ENCODE data around the gene NR2E3. TPM values are rescaled to one million over a fixed set of nuclear protein-coding genes. Genes with fewer than 3 reads are reported as not detected.

NR2E3 gene
- 0.69 TPM for polyA plus RNA-seq (2013, experiment 1 of 4)
- not detected for polyA plus RNA-seq (2013, experiment 2 of 4)
- polyA plus RNA-seq (2013, experiment 3 of 4): not detected
- 0.41 TPM for polyA plus RNA-seq (2013, experiment 4 of 4)

- Histone ChIP-seq H3K27me3 (ENCODE audit: control insufficient read depth, insufficient read depth, low read length, poor library complexity, severe bottlenecking) (no peaks in the 10 kb centered on the region), H3K4me1 (ENCODE audit: control insufficient read depth, insufficient read depth, low read length) (peaks cover 25% of the 10 kb centered on the region), H3K36me3 (ENCODE audit: control insufficient read depth, insufficient read depth, low read length) (no peaks in the 10 kb centered on the region), H3K4me3 (ENCODE audit: insufficient read depth, low read depth, low read length) (no peak within 1 kb of the TSS), H3K9me3 (ENCODE audit: control insufficient read depth, low read length) (no peaks in the 10 kb centered on the region), H3K27ac (ENCODE audit: insufficient read depth, low read depth, low read length, poor library complexity, severe bottlenecking) (no peak within 1 kb of the TSS)
- WGBS, 2 experiments: 82 to 85% methylated on average over 16 of the region's 16 CpGs
Observed at GRCh38 chr15:71810256-71811035, at the start of gene NR2E3. Gene NR2E3, plus strand, starts transcription at chr15:71810554. Its CDS starts 190 bp downstream, at chr15:71810744.

GRCh38 chr15:71760852-71761251, 49.5 kb upstream of the NR2E3 start:
- H3K36me3 ChIP-seq (ENCODE audit: control insufficient read depth, insufficient read depth, low read length): no peaks in the 10 kb centered on the region
- H3K4me3 ChIP-seq (ENCODE audit: insufficient read depth, low read depth, low read length): no peak overlapping the region
- no peaks in the 10 kb centered on the region for H3K27me3 ChIP-seq (ENCODE audit: control insufficient read depth, insufficient read depth, low read length, poor library complexity, severe bottlenecking)
- WGBS, 2 experiments: no CpG with 5 or more reads among the region's 1 CpG
- no peaks in the 10 kb centered on the region for H3K4me1 ChIP-seq (ENCODE audit: control insufficient read depth, insufficient read depth, low read length)
- H3K9me3 ChIP-seq (ENCODE audit: control insufficient read depth, low read length): peaks cover 2% of the 10 kb centered on the region
- no peak overlapping the region for H3K27ac ChIP-seq (ENCODE audit: insufficient read depth, low read depth, low read length, poor library complexity, severe bottlenecking)

GRCh38 chr15:71761649-71762048, 48.7 kb upstream of the NR2E3 start:
- H3K4me1 ChIP-seq (ENCODE audit: control insufficient read depth, insufficient read depth, low read length): no peaks in the 10 kb centered on the region
- 86% methylated on average over 3 of the region's 3 CpGs for WGBS, 2 experiments
- no peaks in the 10 kb centered on the region for H3K27me3 ChIP-seq (ENCODE audit: control insufficient read depth, insufficient read depth, low read length, poor library complexity, severe bottlenecking)
- H3K36me3 ChIP-seq (ENCODE audit: control insufficient read depth, insufficient read depth, low read length): no peaks in the 10 kb centered on the region
- no peak overlapping the region for H3K4me3 ChIP-seq (ENCODE audit: insufficient read depth, low read depth, low read length)
- H3K27ac ChIP-seq (ENCODE audit: insufficient read depth, low read depth, low read length, poor library complexity, severe bottlenecking): no peak overlapping the region
- H3K9me3 ChIP-seq (ENCODE audit: control insufficient read depth, low read length): peaks cover 2% of the 10 kb centered on the region

- H3K4me3 ChIP-seq (ENCODE audit: insufficient read depth, low read depth, low read length): no peak overlapping the region
- WGBS, 2 experiments: 93 to 96% methylated on average over 4 to 5 of the region's 5 CpGs
Observed at GRCh38 chr15:71768184-71768583, 42.2 kb upstream of the NR2E3 start.

DNA sequence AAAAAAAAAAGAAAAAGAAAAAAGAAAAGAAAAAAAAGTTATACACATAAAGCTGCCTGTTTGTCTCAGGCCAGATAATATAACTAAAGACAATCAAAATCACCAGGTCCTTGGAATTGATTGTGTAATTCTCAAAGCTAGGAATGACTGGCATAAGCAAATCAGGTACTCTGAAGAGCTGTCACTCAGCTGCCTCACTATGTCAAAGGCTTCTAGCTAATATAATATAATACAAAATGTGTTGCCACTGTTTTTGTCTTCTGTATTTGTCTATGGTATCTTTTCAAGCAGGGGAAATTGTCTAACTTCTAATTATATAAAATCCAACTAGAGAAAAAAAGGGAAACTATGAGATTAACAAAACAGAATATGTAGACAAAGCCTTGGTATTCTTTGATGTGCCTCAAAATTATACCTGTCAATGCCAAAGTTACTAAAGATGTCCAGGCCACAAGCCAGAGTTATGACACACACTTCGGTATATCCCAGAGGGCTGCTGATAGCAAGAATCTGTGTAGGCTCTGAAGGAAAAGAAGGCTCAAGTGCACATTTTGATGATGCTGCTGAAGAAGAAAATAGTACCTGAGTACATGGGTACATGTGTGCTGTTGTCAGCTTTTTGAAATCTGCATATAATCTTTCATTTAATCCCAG, 37.0 kb upstream of the NR2E3 start:
- 93 to 96% methylated on average over 1 of the region's 1 CpG for WGBS, 2 experiments
- no peaks in the 10 kb centered on the region for H3K4me1 ChIP-seq (ENCODE audit: control insufficient read depth, insufficient read depth, low read length)
- H3K27me3 ChIP-seq (ENCODE audit: control insufficient read depth, insufficient read depth, low read length, poor library complexity, severe bottlenecking): no peaks in the 10 kb centered on the region
- H3K4me3 ChIP-seq (ENCODE audit: insufficient read depth, low read depth, low read length): no peak overlapping the region
- H3K27ac ChIP-seq (ENCODE audit: insufficient read depth, low read depth, low read length, poor library complexity, severe bottlenecking): no peak overlapping the region
- no peaks in the 10 kb centered on the region for H3K36me3 ChIP-seq (ENCODE audit: control insufficient read depth, insufficient read depth, low read length)
- no peaks in the 10 kb centered on the region for H3K9me3 ChIP-seq (ENCODE audit: control insufficient read depth, low read length)

More at GRCh38 chr15:71768184-71768583, 42.2 kb upstream of the NR2E3 start:
- Histone ChIP-seq H3K27ac (ENCODE audit: insufficient read depth, low read depth, low read length, poor library complexity, severe bottlenecking) (no peak overlapping the region), H3K27me3 (ENCODE audit: control insufficient read depth, insufficient read depth, low read length, poor library complexity, severe bottlenecking) (no peaks in the 10 kb centered on the region), H3K36me3 (ENCODE audit: control insufficient read depth, insufficient read depth, low read length) (no peaks in the 10 kb centered on the region), H3K9me3 (ENCODE audit: control insufficient read depth, low read length) (no peaks in the 10 kb centered on the region), H3K4me1 (ENCODE audit: control insufficient read depth, insufficient read depth, low read length) (no peaks in the 10 kb centered on the region)

DNA sequence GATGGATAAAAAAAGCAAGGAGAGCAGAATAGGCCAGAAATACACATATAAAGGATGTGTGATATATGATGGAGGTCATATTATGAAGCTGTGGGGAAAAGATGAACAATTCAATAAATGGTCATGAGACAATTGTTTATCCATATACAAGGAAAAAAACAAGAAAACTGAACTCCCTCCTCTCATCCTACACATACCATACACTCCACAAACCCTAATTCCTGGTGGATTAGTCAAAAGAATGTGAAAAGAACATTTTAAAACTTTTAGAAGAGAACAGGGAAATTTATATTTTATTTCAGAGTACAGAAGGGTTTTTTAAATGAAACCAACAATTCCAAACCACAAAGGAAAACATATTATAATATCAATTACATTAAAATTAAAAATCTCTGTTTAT, 34.5 kb upstream of the NR2E3 start:
- Histone ChIP-seq H3K9me3 (ENCODE audit: control insufficient read depth, low read length) (no peaks in the 10 kb centered on the region), H3K4me3 (ENCODE audit: insufficient read depth, low read depth, low read length) (no peak overlapping the region), H3K4me1 (ENCODE audit: control insufficient read depth, insufficient read depth, low read length) (peaks cover 4% of the 10 kb centered on the region), H3K27ac (ENCODE audit: insufficient read depth, low read depth, low read length, poor library complexity, severe bottlenecking) (no peak overlapping the region), H3K36me3 (ENCODE audit: control insufficient read depth, insufficient read depth, low read length) (no peaks in the 10 kb centered on the region), H3K27me3 (ENCODE audit: control insufficient read depth, insufficient read depth, low read length, poor library complexity, severe bottlenecking) (no peaks in the 10 kb centered on the region)

GRCh38 chr15:71776304-71776703, 34.0 kb upstream of the NR2E3 start:
- no peaks in the 10 kb centered on the region for H3K36me3 ChIP-seq (ENCODE audit: control insufficient read depth, insufficient read depth, low read length)
- H3K4me1 ChIP-seq (ENCODE audit: control insufficient read depth, insufficient read depth, low read length): peaks cover 4% of the 10 kb centered on the region
- H3K27ac ChIP-seq (ENCODE audit: insufficient read depth, low read depth, low read length, poor library complexity, severe bottlenecking): no peak overlapping the region
- H3K27me3 ChIP-seq (ENCODE audit: control insufficient read depth, insufficient read depth, low read length, poor library complexity, severe bottlenecking): no peaks in the 10 kb centered on the region
- H3K4me3 ChIP-seq (ENCODE audit: insufficient read depth, low read depth, low read length): no peak overlapping the region
- no peaks in the 10 kb centered on the region for H3K9me3 ChIP-seq (ENCODE audit: control insufficient read depth, low read length)
- 90 to 92% methylated on average over 2 to 3 of the region's 3 CpGs for WGBS, 2 experiments

GRCh38 chr15:71777216-71777943, 33.0 kb upstream of the NR2E3 start:
- Histone ChIP-seq H3K27me3 (ENCODE audit: control insufficient read depth, insufficient read depth, low read length, poor library complexity, severe bottlenecking) (no peaks in the 10 kb centered on the region), H3K4me1 (ENCODE audit: control insufficient read depth, insufficient read depth, low read length) (peaks cover 4% of the 10 kb centered on the region), H3K27ac (ENCODE audit: insufficient read depth, low read depth, low read length, poor library complexity, severe bottlenecking) (no peak overlapping the region), H3K4me3 (ENCODE audit: insufficient read depth, low read depth, low read length) (no peak overlapping the region), H3K36me3 (ENCODE audit: control insufficient read depth, insufficient read depth, low read length) (no peaks in the 10 kb centered on the region), H3K9me3 (ENCODE audit: control insufficient read depth, low read length) (no peaks in the 10 kb centered on the region)
- 90% methylated on average over 16 of the region's 16 CpGs for WGBS, 2 experiments

- WGBS, 2 experiments: 82 to 84% methylated on average over 6 of the region's 6 CpGs
Observed at GRCh38 chr15:71779073-71779797, 31.1 kb upstream of the NR2E3 start.

More at GRCh38 chr15:71779073-71779797, 31.1 kb upstream of the NR2E3 start:
- no peak overlapping the region for H3K27ac ChIP-seq (ENCODE audit: insufficient read depth, low read depth, low read length, poor library complexity, severe bottlenecking)
- H3K4me3 ChIP-seq (ENCODE audit: insufficient read depth, low read depth, low read length): no peak overlapping the region
- peaks cover 4% of the 10 kb centered on the region for H3K4me1 ChIP-seq (ENCODE audit: control insufficient read depth, insufficient read depth, low read length)
- H3K36me3 ChIP-seq (ENCODE audit: control insufficient read depth, insufficient read depth, low read length): no peaks in the 10 kb centered on the region
- H3K27me3 ChIP-seq (ENCODE audit: control insufficient read depth, insufficient read depth, low read length, poor library complexity, severe bottlenecking): no peaks in the 10 kb centered on the region
- H3K9me3 ChIP-seq (ENCODE audit: control insufficient read depth, low read length): no peaks in the 10 kb centered on the region
